ENCODE results near the gene VPS25.
"Not testable (repeated sequence)": the region's sequence is repeated elsewhere in the genome, so short reads cannot be mapped to it uniquely, and the experiment has no call there.

VPS25 gene

DNA sequence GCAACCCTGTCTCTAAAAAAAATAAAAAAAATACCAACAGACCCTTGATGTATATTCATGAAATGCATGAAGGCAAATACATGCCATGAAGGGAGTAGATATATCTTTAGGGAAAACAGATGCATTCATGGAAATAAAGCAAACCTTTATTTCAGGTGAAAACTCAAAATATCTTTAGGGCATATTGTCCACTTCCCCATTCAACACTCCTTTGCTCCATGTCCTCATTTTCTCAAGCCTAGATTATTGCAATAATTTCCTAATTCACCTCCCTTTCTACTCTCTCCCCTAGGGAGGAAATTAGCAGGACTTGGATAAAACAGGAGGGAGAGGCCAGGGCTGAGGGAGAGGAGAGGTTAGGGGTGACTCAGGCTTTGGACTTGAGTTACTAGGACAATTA, 5.7 kb upstream of the VPS25 start:
- no peak for DNase-seq

DNA sequence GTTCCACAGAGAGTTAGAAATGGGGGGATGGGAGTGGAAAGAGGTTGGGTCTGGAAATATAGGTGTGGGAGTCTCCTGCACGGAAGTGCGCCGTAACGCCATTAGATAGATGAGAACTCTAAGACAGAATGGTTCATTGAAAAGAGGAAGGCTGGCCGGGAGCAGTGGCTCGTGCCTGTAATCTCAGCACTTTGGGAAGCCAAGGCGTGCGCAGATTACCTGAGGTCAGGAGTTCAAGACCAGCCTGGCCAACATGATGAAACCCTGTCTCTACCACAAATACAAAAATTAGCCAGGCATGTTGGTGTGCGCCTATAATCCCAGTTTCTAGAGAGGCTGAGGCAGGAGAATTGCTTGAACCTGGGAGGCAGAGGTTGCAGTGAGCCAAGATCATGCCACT, 5.2 kb upstream of the VPS25 start:
- not testable (repeated sequence) for DNase-seq

DNA sequence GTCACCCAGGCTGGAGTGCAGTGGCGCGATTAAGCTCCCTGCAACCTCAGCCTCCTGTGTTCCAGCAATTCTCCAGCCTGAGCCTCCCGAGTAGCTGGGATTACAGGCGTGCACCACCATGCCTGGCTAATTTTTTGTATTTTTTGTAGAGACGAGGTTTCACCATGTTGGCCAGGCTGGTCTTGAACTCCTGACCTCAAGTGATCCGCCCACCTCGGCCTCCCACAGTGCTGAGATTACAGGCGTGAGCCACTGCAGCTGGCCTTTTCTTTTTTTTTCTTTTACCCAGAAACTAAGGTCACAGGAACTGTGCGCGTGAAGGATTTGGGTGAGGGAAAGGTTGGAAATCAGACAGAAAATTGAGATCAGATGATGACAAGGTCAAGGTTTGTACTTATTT, 3.3 kb upstream of the VPS25 start:
- not testable (repeated sequence) for DNase-seq

DNA sequence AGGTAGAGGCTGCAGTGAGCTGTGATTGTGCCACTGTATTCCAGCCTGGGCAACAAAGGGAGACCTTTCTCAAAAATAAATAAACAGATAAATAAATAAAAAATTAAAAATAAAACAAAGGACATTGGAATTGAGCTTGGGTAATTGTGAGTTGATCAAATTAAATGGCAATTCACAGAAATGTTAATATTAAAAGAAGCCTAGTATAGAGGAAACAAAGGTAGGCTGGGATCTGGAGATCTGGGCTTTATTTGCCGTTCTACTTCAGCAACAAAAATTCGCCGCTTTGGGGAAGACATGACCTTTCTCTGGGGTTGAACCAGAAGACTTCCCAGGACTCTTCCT, 332 bp upstream of the VPS25 start:
- DNase-seq: no peak

DNA sequence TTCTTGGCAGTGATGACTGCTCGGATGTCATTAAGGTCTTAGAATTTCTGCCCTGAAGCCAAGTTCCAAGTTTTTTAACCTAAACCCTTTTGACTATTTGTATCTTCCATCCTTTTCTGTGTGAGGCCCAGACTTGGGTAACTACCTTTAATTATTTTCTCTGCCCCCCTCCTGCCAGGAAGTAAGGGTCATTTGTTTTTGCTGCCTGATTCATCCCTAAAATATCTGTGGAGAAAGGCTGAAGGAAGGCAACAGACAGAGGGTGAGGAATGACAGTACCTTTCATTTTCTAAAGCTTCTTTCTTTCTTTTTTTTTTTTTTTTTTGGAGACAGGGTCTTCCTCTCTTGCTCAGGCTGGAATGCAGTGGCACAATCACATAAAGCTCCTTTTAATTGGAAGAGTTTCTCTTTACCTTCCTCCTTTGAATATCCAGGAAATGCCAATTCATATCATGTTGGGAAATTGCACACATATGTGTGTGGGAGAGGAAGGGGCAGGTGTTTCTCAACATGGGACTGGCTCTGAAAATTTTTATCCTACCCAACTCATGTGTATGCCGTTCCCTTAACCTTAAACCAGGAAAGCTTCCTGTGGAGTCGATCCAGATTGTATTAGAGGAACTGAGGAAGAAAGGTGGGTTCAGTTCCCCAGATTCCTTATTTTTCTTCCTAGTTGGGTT, 957 bp downstream of the VPS25 start:
- no peak for DNase-seq

DNA sequence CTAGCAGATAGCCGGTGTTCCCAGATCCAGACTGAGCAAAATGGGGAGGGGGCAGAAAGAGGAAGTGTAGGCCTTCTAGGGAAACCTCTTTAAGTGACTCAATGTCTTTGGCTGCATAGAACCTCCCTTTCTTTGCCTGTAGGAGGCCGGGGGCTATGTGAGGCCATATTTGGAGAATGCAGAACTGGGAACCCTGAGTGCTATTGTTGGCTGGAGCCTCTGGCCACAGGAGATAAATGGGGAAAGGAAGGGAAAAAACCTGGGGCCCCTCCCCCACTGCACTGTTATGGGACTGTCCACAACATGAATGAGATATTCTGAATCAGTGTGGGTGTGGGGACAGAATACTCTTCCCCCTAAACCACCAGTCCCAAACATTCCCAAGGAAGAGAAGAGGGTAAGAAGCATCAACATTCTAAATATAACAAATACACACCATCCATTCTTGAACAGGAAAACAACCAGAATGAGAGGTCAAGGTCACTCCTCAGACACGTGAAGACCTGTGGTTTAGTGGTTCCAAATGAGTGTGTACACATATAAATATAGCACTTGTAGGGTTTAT, 2.4 kb downstream of the VPS25 start:
- DNase-seq: no peak

DNA sequence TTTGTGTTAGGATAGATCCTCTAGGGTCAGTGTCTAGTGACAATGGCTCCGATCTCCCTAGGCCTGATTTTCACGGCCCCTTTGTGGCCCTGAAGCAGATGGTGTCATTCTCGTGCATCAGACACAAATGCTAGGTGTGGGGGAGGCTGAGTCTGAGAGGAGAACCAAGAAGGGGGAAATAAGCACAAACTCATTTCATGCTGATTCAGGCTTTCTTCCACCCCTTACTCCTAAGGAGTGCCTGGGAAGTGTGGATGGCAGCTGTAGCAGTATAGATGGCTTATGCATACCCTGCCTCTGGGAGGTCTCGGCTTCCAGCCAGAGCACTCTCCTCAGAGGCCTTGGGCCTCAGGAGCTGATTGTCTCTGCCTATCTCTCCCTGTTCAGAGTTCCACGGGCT, 5.3 kb downstream of the VPS25 start:
- DNase-seq: no peak

DNA sequence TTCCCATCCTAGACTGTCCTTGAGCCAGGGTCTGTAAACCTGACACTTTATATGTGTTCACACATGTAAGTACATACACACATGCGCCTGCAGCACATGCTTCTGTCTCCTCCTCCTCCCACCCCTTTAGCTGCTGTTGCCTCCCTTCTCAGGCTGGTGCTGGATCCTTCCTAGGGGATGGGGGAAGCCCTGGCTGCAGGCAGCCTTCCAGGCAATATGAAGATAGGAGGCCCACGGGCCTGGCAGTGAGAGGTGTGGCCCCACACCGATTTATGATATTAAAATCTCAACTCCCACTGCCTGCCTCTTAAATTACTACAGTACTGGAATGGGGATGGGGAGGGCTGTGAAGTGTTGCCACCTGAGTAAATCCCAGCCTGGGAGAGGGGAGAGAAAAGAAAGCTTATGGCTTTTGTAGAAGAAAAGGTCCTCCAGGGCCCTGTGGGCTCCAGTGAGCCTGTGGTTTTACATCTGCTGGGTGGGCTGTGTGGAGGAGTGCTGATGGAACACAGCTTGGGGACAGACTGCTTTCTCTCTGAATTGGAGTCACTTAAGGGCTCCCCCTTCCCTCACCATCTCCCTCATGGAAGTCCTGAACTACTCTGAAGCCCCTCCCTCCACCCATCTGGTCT, 6.2 kb downstream of the VPS25 start:
- DNase-seq: no peak

DNA sequence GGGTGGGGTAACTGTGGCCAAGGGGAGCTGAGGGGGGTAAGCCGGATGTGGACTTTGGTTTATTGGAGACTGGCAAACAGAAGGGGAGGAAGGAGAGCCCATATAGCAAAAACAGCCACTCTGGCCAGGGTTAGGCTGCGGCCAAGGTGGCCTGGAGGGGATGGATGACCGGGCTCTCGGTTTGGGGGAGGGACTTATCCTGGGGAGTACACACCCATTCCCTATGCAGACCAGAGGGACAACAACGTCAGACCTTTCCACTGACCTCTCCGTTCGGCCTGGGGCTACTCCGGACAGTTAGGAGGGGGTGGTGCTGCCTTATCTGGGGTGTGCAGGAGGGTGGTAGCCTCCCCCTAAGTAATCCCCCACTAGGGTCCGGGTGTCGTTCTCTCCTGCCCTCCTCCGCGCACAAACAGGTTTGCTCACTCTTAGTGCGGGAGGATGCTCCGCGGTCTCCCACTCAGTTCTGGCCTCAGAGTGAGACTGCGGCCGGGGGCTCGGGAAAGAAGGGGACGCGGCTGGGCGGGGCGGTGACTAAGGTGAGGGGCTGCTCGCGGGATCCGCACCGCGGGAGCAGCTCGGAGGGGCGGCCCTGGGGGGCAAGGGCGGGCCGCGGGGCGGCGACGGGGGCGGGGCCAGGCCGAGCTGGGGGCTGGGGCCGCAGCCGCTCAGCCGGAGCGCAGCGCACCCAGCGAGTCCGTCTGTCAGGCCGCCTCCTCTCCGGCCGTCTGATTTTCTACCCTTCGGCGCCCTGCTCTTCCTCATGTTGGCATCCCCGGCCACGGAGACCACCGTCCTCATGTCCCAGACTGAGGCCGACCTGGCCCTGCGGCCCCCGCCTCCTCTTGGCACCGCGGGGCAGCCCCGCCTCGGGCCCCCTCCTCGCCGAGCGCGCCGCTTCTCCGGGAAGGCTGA, 6.9 kb downstream of the VPS25 start, which contains the start of gene WNK4:
Gene WNK4 (plus strand): TSS at position 675 of the 915 bp plus-strand sequence. CDS start 89 bp downstream, at position 764.
- DNase-seq: no peak

DNA sequence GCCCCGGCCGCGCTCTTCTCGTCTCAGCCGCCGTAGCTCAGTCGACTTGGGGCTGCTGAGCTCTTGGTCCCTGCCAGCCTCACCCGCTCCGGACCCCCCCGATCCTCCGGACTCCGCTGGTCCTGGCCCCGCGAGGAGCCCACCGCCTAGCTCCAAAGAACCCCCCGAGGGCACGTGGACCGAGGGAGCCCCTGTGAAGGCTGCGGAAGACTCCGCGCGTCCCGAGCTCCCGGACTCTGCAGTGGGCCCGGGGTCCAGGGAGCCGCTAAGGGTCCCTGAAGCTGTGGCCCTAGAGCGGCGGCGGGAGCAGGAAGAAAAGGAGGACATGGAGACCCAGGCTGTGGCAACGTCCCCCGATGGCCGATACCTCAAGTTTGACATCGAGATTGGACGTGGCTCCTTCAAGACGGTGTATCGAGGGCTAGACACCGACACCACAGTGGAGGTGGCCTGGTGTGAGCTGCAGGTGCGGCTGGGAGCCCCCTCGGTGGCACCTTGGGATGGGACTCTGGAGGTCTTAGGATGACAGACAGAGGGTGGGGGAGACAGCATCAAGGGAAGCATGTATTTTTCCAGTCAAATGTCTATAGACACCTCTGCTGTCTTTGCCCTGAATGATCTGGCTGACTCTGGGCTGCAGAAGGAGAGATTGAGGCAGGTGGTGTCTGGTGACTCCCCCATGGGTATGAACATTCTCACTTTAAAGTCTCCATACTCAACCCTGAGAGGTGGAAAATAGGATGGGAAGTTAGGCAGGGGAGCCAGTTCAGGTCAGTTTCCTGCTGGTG, 7.8 kb downstream of the VPS25 start:
- no peak for DNase-seq

DNA sequence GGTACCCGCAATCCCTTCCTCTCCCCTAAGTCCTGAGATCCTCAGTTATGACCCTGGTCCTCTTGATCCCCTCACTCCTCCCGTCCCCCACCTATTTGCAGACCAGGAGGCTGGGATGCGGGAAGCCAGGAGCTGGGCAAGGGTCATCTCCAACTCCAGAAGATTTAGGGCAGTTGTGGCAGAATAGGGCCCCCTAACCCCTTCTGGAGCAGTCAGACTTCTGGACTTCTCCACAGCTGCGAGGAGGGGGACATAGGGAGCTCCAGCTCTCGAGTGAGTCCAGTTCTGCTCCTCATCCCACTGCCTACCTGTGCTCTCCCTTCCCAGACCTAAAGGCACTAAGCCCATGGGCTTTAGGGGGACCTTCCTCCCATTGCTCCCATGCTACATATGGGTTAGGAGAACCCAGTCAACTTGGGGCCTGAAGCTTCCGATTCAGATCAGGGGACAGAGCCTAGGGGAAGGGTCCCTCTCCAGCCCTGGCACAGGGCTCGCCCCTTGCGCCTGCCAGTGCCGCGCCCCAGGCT, 8.5 kb downstream of the VPS25 start:
- no peak for DNase-seq

DNA sequence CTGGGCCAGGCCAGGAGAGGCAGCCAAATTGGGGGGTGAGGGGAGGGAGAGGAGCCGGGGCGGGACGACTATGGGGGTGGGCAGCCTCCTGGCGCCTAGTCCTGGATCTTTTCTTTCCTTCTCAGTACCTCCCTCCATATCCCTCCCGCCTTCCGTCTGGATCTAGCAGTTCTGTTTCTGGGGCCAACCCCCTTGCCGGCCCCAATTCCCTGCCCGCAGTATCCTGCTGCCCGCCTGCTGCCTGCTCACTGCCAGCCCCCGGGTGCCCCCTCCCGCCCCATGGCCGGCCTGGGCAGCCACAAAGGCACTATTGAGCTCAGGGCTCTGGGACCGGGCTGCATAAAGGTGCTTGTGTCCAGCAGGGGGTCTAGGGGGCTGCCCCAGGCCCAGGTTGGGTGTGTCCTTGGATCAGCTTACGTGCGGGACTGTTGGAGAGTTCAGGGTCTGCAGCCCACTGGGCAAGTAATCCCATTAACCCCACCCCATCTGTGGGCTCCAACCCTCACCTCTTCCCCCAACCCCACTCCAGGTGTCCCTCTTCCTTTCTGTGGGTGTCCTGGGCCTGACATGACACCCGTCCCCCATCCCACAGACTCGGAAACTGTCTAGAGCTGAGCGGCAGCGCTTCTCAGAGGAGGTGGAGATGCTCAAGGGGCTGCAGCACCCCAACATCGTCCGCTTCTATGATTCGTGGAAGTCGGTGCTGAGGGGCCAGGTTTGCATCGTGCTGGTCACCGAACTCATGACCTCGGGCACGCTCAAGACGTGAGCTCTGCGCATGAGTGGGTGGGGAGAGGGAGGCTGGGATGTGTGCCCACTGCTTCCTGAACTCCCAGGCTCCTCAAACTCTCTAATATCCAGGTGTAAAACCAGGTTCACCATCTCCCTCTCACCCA, 9.2 kb downstream of the VPS25 start:
- no peak for DNase-seq

DNA sequence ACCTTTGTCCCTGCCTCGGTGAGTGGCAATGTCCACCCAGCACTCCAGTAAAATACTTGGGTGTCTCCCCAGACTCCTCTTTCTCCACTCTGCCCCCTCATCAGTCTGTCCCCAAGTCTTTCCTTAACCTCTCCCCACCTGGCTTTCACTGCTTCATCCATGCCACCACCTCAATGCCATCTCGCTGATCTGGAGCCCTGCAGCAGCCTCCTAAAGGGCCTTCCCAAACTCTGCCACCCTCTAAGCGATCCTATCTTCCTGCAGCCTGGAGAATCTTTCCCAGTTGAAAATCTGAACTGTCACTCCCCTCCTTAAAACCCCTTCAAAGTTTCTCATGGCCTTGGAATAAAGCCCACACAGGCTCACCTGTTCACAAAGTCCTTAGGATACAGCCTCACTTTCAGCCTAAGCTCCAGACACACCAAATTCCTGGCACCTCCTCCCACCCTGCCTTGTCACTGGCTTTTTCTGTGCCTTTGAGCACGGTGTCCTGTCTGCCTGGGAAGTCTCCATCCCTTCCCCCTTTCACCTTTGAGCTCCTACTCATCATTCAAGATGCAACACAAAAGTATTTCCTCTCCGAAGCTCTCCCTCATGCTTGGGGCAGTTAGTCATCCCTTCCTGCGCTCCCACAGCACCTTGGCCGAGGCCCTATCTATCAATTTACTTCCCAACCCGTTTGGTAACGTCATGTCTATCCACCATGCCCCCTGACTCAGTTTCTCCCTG, 10.0 kb downstream of the VPS25 start:
- no peak for DNase-seq

DNA sequence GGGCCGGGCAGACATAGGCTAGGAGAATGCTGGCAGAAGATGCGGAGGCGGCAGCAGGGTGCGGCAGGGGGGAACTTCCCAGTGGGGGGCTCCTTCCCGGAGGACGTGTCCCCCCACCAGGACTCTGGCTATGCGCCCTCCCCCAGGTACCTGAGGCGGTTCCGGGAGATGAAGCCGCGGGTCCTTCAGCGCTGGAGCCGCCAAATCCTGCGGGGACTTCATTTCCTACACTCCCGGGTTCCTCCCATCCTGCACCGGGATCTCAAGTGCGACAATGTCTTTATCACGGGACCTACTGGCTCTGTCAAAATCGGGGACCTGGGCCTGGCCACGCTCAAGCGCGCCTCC, 10.5 kb downstream of the VPS25 start:
- DNase-seq: no peak

DNA sequence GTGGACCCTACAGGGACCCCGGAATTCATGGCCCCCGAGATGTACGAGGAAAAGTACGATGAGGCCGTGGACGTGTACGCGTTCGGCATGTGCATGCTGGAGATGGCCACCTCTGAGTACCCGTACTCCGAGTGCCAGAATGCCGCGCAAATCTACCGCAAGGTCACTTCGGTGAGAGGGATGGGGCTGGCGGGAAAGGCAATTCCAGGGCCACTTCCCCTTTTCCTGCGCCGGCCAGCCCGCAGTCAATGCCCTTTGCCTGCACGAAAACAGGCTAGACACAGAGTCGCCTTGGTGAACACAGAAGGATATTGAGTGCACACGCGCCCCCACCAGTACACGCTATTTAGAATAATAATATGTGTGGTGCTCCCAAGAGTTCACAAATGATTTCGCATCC, 11.2 kb downstream of the VPS25 start:
- no peak for DNase-seq

DNA sequence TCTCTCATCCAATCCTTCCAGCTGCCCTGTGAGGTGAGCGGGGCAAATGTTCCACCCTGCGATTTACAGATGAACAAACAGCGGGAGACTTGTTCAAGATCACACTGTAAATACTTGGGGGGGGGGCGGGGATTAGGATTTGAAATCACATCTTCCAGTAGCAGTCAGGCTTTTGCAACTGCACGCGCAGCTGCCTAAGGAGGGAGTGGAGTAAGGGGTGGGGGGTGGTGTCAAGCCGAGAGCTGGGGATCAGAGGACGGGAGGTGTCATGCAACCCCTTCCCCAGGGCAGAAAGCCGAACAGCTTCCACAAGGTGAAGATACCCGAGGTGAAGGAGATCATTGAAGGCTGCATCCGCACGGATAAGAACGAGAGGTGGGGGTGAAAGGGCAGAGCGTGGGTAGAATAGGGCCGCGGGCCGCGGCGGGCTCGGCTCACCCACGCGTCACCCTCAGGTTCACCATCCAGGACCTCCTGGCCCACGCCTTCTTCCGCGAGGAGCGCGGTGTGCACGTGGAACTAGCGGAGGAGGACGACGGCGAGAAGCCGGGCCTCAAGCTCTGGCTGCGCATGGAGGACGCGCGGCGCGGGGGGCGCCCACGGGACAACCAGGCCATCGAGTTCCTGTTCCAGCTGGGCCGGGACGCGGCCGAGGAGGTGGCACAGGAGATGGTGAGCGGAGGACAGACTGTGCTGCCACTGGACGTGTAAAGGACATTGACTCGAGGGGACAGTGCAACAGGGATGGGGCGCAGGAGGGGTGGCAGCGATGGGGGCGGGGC, 11.8 kb downstream of the VPS25 start:
- DNase-seq: no peak

DNA sequence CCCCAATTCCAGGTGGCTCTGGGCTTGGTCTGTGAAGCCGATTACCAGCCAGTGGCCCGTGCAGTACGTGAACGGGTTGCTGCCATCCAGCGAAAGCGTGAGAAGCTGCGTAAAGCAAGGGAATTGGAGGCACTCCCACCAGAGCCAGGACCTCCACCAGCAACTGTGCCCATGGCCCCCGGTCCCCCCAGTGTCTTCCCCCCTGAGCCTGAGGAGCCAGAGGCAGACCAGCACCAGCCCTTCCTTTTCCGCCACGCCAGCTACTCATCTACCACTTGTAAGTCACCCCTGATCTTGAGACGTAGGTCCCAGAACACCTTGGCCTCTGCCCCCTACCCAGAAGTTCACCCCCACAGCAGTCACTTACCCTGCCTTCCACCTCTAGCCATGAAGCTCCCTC, 14.0 kb downstream of the VPS25 start:
- no peak for DNase-seq

DNA sequence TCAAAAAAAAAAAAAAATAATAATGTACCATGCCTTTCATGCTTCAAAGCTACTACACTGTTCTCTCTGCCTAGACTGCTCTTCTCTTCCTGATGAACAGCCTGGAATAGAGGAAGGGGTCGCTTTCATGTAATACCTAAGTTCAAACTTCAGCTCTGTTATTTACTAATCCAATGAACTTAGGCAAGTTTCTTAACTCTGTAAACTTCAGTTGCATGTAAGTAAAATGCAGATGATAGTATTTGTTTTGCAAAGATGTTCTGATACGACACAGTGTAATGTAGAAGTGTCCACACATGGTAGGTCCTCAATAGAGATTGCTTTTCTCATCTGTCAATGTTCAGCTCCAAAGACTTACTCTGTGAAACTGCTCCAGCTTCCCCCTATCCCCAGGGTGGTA, 18.7 kb downstream of the VPS25 start:
- no peak for DNase-seq
